Heart left ventricle (tissue), 16 donors: ENCODE data around the gene PLB1. TPM values are rescaled to one million over a fixed set of nuclear protein-coding genes. Genes with fewer than 3 reads are reported as not detected.

ENCODE experiments used
- ATAC-seq, 4 donors: fragments of 200-7000 bp; cut with Tn5 transposase; one replicate each; pipeline ENCODE4 v1.9.1; 2020 to 2022; ENCODE audit warnings: moderate library complexity in 4 of 4, mild to moderate bottlenecking in 3 of 4, moderate number of reproducible peaks in 1 of 4
- DNase-seq, 5 donors: peaks; one replicate each; pipeline ENCODE4 v3.0.0-alpha.2; 2020
- H3K27ac ChIP-seq, 12 donors: fragments of 200-600 bp; sonication (generic) in 4 of 12; one replicate each; pipeline versions ENCODE4 v1.5.0 to v1.8.0; 2016 to 2022; ENCODE audit warnings: mild to moderate bottlenecking in 2 of 12
- H3K27me3 ChIP-seq, 9 donors: fragments of 200-600 bp; sonication (generic) in 2 of 9; one replicate each; pipeline versions ENCODE4 v1.5.1 to v1.8.0; 2016 to 2022; ENCODE audit warnings: mild to moderate bottlenecking in 3 of 9
- H3K36me3 ChIP-seq, 9 donors: fragments of 200-600 bp; sonication (generic) in 2 of 9; one replicate each; pipeline versions ENCODE4 v1.5.0 to v1.8.0; 2018 to 2022; ENCODE audit warnings: mild to moderate bottlenecking in 2 of 9
- H3K4me1 ChIP-seq, 12 donors: fragments of 200-600 bp; sonication (generic) in 4 of 12; one replicate each; pipeline versions ENCODE4 v1.5.0 to v1.8.0; 2016 to 2022; ENCODE audit warnings: mild to moderate bottlenecking in 3 of 12
- H3K4me3 ChIP-seq, 12 donors: fragments of 200-600 bp; sonication (generic) in 4 of 12; one replicate each; pipeline versions ENCODE4 v1.5.0 to v1.8.0; 2017 to 2022; ENCODE audit warnings: mild to moderate bottlenecking in 9 of 12, moderate library complexity in 4 of 12
- H3K9me3 ChIP-seq, 12 donors: fragments of 200-600 bp; sonication (generic) in 4 of 12; one replicate each; pipeline versions ENCODE4 v1.5.0 to v1.8.0; 2016 to 2022; ENCODE audit warnings: mild to moderate bottlenecking in 1 of 12
- POLR2A ChIP-seq, 2 donors: fragments of 450-650 bp; IDR thresholded peaks; one replicate each; pipeline ENCODE4 v1.6.1; 2017; ENCODE audit warnings: antibody characterized with exemption in 2 of 2, mild to moderate bottlenecking in 2 of 2, moderate library complexity in 2 of 2
- WGBS, 4 donors: extraction: QIAGEN DNeasy Blood & Tissue Kit in 2 of 4; methylation state at CpG; one replicate each; pipeline versions ENCODE4 v1.1.5 to v1.1.7; 2013 to 2018; 5-methylcytosine and 5-hydroxymethylcytosine counted together
- intact Hi-C, 10 donors: fragments of 100-400 bp; cut with DNase I; formaldehyde crosslinking; loops; one replicate each; pipeline versions ENCODE4 v1.11.1 to v1.14.2; 2022
- polyA plus RNA-seq, 2 donors: library from polyadenylated mRNA; stranded (reverse); fragments of 200-250 nt; gene quantifications; one replicate each; pipeline ENCODE4 v1.2.3, GENCODE V29; 2013
- total RNA-seq, 9 donors: library from RNA; depleted of rRNA in 2 of 9; stranded (reverse); fragments of >200 nt in 2 of 9; fragmentation: NEBNext Ultra II Directional in 3 of 9; extraction: Animal tissue kit (Norgen Biotek cat#: 25700) in 3 of 9; gene quantifications; one replicate each; pipeline versions ENCODE4 v1.1.0 to v1.2.4, GENCODE V29; 2016 to 2023
- TF ChIP-seq, protein P1 (sequence below), 12 donors: fragments of 200-600 bp; sonication (generic) in 4 of 12; IDR thresholded peaks; one replicate each; pipeline versions ENCODE4 v1.5.0 to v1.8.0; 2018 to 2022; ENCODE audit warnings: antibody characterized with exemption in 12 of 12, mild to moderate bottlenecking in 5 of 12
- donor health status: ischemic (EF 13 %, LVEDD 7.1; RV severe dilation, severe dysfunction).
- donor health status: healthy with polysubstance abuse.
- donor health status: DM: no; HTN: yes; CAD: no.
- donor health status: DM: no; HTN: no; CAD: no.
- donor health status: ischemic (EF 25% LVEDD 6.9; RV normal size, moderate dysfunction).
- donor health status: ischemic (EF 25% LVEDD 5.7; RV mildly dilated, moderate dysfunction).
- donor health status: healthy.
- donor health status: DM: yes; HTN: yes; CAD: no.
- donor health status: ischemic (EF 35%, LVEDD 5.7; RV mildly dilated, moderate dysfunction).
- donor health status: nonischemic (EF 11% LVEDD 7.7; RV severe dilation, severe dysfunction).
- donor health status: DM: yes; HTN: yes; CAD: no.
- donor health status: PGD.
- donor health status: ischemic (EF 29% LVEDD 5.4; RV normal size, mild dysfunction).
- donor health status: nonischemic (EF 23%, LVEDD 6.1; RV moderate dilation, normal function).

Gene PLB1
- total and polyA plus RNA-seq, 11 donors: 0.35 to 5.5 (median 1.3) TPM

- Histone ChIP-seq H3K4me3 (no peak overlapping the region), H3K36me3 (no peaks in the 10 kb centered on the region), H3K27ac (peak overlapping the region in 4 of 12 donors; percentile 85 to 93 (median 90)), H3K27me3 (no peaks in the 10 kb centered on the region), H3K4me1 (peaks cover 0 to 72% (median 57%) of the 10 kb centered on the region in 12 donors), H3K9me3 (no peaks in the 10 kb centered on the region)
- TF ChIP-seq, protein P1, sequence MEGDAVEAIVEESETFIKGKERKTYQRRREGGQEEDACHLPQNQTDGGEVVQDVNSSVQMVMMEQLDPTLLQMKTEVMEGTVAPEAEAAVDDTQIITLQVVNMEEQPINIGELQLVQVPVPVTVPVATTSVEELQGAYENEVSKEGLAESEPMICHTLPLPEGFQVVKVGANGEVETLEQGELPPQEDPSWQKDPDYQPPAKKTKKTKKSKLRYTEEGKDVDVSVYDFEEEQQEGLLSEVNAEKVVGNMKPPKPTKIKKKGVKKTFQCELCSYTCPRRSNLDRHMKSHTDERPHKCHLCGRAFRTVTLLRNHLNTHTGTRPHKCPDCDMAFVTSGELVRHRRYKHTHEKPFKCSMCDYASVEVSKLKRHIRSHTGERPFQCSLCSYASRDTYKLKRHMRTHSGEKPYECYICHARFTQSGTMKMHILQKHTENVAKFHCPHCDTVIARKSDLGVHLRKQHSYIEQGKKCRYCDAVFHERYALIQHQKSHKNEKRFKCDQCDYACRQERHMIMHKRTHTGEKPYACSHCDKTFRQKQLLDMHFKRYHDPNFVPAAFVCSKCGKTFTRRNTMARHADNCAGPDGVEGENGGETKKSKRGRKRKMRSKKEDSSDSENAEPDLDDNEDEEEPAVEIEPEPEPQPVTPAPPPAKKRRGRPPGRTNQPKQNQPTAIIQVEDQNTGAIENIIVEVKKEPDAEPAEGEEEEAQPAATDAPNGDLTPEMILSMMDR (IDR thresholded peaks at IDR 0.05): no peak
- no peak for TF ChIP-seq POLR2A (IDR thresholded peaks at IDR 0.05)
- intact Hi-C loops: loop anchor here in 8 of 10 donors (2.0 to 10.0 kb wide), 3 partner anchors 27 to 131 kb away; partner anchors contain the start of gene PPP1CB (in 6 of the 8)
- DNase-seq (no peak), ATAC-seq (no peak)
- WGBS, 4 donors: 95 to 98% (median 97%) methylated on average over 12 of the region's 12 CpGs
These were observed 127.9 kb downstream of the PLB1 start for GRCh38 chr2:28623582-28624405.

DNA sequence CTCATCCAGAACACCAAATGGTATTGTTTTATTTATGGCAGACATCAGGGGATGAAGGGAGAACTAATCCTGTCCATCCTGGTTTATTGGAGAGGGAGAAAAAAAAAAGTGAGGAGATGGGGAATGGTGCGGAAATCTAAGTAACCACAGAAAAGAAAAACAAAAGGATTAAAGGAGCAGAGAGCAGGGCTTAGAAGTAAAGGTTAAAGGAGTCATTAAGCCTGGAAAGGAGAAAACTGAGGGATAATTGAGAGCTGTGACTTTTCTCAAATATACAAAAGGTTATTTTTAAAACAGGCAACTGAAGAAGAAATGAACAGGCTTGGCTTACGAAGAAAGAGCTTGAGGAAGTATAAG lies 128.6 kb downstream of the PLB1 start:
- 47 to 84% (median 49%) methylated on average over 2 of the region's 2 CpGs for WGBS, 4 donors
- Histone ChIP-seq H3K36me3 (no peaks in the 10 kb centered on the region), H3K9me3 (no peaks in the 10 kb centered on the region), H3K27me3 (no peaks in the 10 kb centered on the region), H3K4me3 (no peak overlapping the region), H3K4me1 (peaks cover 0 to 76% (median 60%) of the 10 kb centered on the region in 12 donors), H3K27ac (peak overlapping the region in 11 of 12 donors; percentile 80 to 97 (median 85))
- ATAC-seq (no peak), DNase-seq (no peak)
- no peak for TF ChIP-seq POLR2A (IDR thresholded peaks at IDR 0.05)
- TF ChIP-seq, protein P1 (IDR thresholded peaks at IDR 0.05): no peak
- intact Hi-C loops: loop anchor here in 8 of 10 donors (2.0 to 10.0 kb wide), 3 partner anchors 28 to 130 kb away; partner anchors contain the start of gene PPP1CB (in 6 of the 8)

- peak overlapping the region in 2 of 12 donors; percentile 5 to 23 for H3K4me3 ChIP-seq
- H3K4me1 ChIP-seq: peaks cover 0 to 73% (median 58%) of the 10 kb centered on the region in 12 donors
- H3K36me3 ChIP-seq: no peaks in the 10 kb centered on the region
- H3K27me3 ChIP-seq: no peaks in the 10 kb centered on the region
- TF ChIP-seq POLR2A (IDR thresholded peaks at IDR 0.05): no peak
- TF ChIP-seq, protein P1 (IDR thresholded peaks at IDR 0.05): peak in 5 of 12 donors; percentile 9 to 27 (median 18)
- no peaks in the 10 kb centered on the region for H3K9me3 ChIP-seq
- peak overlapping the region; percentile 76 to 97 (median 84) for H3K27ac ChIP-seq
- intact Hi-C loops: loop anchor here in 8 of 10 donors (1.0 to 10.0 kb wide), 5 partner anchors 28 to 130 kb away; partner anchors contain the start of gene PPP1CB (in 6 of the 8)
- DNase-seq: peak; percentile 59 to 75 (median 70)
- ATAC-seq: peak; percentile 36 to 70 (median 64)
- 46 to 56% (median 49%) methylated on average over 16 to 19 of the region's 19 CpGs for WGBS, 4 donors
These were observed 129.2 kb downstream of the PLB1 start for GRCh38 chr2:28624793-28625701.
